Temporal lobe (tissue), 2 donors: ENCODE results near the gene ATF2. TPM values are rescaled to one million over a fixed set of nuclear protein-coding genes. Genes with fewer than 3 reads are reported as not detected.

Source experiments
- small RNA-seq: library from RNA; depleted of rRNA; stranded (forward); fragments of <200 nt; gene quantifications from one replicate; pipeline ENCODE3, GENCODE V24; 2014; ENCODE audit warnings: low replicate concordance
- total RNA-seq: library from RNA; depleted of rRNA; stranded (reverse); fragments of >200 nt; gene quantifications from one replicate; pipeline ENCODE4 v1.2.3, GENCODE V29; 2014

Gene ATF2
- total RNA-seq, 1 donor from 2014 or later, result 94.4 TPM

Small RNAs within 50 kb of the gene (small RNA-seq; reads per million reads assigned to genes)
- not detected for gene MIR933
- not detected for gene RF02271
- gene RNU6-1290P, result not detected
- gene RNU6-763P, result not detected

Other genes starting within 250 kb of the ATF2 start
- 41.1 TPM for gene CHN1, start 162.8 kb downstream of the ATF2 start, total RNA-seq
- 47.9 TPM for gene ATP5MC3, start 13.5 kb upstream of the ATF2 start, total RNA-seq